Middle frontal gyrus (tissue), 1 donor: ENCODE data around the gene GUCY1A2.
"Not testable (repeated sequence)": the region's sequence is repeated elsewhere in the genome, so short reads cannot be mapped to it uniquely, and the experiment has no call there.

Experiments used
- DNase-seq: peaks from one replicate; pipeline ENCODE4 v3.0.0-alpha.2; 2015; ENCODE audit warnings: low spot score; ENCODE audit errors: extremely low spot score

GUCY1A2 gene

GRCh38 chr11:106943089-106943488 lies 75.2 kb downstream of the GUCY1A2 start:
- no peak for DNase-seq

- no peak for DNase-seq
These were observed 79.1 kb downstream of the GUCY1A2 start for GRCh38 chr11:106939157-106939556.

GRCh38 chr11:106937111-106937510 lies 81.2 kb downstream of the GUCY1A2 start:
- DNase-seq = no peak

- no peak for DNase-seq
These were observed 93.0 kb downstream of the GUCY1A2 start for GRCh38 chr11:106925245-106925644.

DNA sequence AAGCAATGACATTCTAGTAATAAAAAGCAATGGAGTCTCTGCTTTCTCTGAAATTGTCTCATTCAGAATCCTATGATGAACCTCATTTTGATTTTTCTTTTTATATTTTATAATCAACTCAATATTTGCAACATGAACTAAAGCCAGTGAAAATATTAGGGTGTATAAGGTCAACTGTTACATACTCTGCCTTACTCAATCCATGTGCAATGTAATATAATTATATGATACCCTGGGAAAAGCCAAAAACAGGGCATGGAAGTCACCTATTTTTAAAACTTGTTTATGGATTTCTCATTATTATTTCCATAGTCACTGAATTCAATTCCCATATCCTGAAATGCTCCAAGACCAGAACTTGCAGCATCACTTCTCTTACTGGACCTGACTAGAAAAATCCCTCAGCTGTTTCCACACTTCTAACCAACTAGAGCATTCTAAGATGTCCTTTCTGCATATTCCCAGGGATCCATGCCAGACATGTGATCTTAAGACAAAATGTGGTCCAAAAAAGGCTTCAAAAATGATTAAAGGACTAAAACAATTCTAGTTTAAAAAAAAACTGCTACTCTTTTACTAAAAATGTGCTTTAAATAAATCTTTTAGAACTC lies 97.3 kb downstream of the GUCY1A2 start:
- DNase-seq = no peak

DNA sequence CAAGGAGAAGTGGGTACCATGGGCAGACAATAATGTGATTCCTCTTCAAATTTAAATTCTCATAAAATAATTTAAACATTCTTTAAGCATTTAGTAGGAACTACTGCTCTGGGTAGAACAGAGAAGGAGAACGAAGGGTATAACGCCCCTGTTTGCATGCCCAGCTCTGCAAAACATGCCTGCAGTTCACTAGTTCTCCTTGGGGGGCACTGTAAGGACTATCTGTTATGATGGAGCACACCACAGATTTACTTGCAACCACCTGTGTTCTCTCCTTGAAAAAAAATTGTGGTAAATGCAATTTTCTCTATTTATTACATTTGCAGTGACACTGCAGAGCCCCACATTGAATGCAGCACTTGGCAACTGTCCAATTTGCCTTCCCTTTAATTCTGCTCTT lies 100.3 kb downstream of the GUCY1A2 start:
- no peak for DNase-seq

DNA sequence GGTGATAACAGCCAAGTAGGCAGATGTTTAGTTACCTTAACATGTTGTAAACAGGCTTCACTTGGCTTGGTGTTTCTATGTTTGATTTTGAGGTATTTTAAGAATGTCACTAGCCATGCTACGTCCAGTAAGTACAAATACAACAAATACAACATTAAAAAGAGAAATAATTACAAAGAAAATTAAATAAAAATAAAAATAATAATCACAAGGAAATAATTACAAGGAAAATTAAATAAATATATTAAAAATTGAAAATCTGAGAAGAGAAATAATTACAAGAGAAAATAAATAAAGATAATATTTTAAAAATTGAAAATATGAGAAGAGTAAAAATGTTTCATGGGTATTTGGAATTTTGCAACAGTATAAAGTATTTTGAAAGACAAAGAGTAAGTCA lies 103.9 kb downstream of the GUCY1A2 start:
- DNase-seq = no peak

GRCh38 chr11:106913141-106913540 lies 105.1 kb downstream of the GUCY1A2 start:
- DNase-seq = no peak

DNA sequence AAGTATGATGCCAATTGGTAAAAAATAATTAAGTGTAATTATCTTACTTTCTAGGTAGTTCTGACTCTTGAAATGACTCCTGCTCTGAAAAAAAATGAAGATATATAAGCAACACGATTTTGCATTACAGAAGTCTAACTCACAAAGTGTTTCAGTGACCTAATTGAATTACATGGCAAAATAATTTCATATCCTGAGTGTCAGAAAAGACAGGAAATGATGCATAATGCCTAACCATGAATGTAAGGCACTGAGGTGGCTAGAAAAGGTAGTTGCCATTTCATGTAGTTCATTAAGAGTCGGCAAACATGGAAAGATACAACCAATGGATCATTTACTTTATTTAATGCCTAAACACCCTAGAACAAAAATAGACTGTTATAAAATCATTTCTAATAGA lies 113.5 kb downstream of the GUCY1A2 start:
- DNase-seq = no peak

DNA sequence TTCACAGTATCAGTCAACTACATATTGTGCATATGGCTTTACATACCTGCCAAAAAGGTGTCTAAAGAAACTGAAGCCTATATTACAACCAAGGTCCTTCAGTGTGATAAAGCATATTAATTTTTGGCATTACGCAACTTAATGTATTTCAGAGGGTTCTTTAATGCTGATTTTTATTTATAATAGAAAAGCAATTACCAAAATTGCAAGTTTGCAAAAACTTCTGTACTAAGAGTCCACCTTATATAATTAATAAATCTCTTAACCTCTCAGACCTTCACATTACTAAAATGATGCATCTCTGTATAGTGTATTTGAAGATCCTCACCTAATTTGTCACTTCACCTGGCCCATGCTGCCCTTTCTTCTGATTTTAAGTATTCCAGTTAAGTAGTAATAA lies 128.6 kb downstream of the GUCY1A2 start:
- DNase-seq = no peak

DNA sequence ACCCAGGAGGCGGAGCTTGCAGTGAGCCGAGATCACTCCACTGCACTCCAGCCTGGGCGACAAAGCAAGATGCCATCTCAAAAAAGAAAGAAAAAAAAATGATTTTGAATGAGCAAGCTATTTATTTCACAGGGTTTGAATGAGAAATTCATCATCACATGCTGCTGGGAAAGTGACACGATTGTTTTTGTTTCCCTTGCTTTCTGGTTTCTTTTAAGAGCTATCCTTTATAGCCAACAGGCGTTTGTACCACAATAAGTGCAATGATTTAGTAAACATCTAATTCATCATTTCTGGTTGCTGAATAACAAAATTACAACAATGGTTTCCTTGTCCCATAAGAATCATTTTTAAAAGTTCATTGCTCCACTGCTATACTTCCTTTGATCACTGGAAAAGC lies 129.9 kb downstream of the GUCY1A2 start:
- DNase-seq = no peak

GRCh38 chr11:106883693-106884092 lies 134.6 kb downstream of the GUCY1A2 start:
- DNase-seq = not testable (repeated sequence)

GRCh38 chr11:106879832-106880546 lies 138.3 kb downstream of the GUCY1A2 start:
- no peak for DNase-seq

DNA sequence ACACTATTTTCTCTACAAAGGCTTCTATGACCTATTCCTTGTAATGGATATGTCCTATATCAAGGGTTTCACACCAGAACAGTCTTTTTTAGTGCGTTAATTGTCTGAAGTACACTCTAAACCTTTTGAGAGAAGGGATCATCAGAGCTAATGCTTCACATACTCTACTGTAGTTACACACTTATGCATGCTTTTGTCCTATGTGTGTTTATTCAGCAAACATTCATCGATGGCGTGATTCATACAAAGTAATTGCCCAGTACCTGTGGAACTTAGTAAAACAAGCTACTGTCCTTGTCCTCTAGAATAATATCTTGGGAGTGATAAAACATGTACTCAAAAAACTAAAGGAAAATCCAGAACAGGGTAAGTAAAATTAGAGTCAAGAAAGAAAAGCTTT lies 139.2 kb downstream of the GUCY1A2 start:
- DNase-seq = no peak

DNA sequence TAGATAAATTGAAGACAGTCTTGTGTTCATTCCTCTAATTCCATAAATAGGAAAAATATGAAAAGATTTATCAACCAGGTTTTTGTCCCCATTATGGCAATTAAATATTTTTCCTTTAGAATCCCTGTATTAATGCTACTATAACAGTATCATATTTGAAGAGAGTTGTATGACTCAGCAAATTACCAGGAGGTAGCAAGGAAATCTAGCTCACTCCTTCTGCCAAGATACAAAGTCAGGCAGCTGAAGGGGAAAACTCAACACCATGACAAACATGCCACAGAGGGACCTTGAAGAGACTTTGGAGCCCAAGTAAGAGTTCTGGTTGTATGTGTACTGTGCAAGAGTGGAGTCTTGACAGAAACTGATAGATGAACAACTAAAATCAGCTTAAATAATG lies 143.3 kb downstream of the GUCY1A2 start:
- DNase-seq = no peak

DNA sequence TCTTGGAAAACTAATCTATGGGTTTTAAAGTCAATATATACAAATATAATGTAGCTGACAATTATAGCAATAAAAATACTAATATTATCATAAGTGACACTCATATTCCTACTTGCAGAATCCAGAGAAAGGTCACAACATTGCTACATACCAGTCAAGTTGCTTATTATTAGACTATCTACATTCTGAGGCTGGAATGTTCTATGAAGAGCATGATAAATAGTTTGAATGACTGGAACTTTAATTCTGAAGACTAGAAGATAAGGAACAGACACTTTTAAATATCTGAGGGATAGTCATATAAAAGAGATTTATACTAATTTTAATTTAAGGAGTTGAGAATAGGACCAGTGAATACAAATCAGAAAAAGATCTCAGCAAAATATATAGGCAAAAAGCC lies 146.0 kb downstream of the GUCY1A2 start:
- no peak for DNase-seq

GRCh38 chr11:106858200-106858599 lies 160.1 kb downstream of the GUCY1A2 start:
- DNase-seq = no peak

GRCh38 chr11:106856566-106856965 lies 161.7 kb downstream of the GUCY1A2 start:
- no peak for DNase-seq

- no peak for DNase-seq
These were observed 163.8 kb downstream of the GUCY1A2 start for GRCh38 chr11:106854429-106854828.

- no peak for DNase-seq
These were observed 164.3 kb downstream of the GUCY1A2 start for GRCh38 chr11:106853850-106854401.

DNA sequence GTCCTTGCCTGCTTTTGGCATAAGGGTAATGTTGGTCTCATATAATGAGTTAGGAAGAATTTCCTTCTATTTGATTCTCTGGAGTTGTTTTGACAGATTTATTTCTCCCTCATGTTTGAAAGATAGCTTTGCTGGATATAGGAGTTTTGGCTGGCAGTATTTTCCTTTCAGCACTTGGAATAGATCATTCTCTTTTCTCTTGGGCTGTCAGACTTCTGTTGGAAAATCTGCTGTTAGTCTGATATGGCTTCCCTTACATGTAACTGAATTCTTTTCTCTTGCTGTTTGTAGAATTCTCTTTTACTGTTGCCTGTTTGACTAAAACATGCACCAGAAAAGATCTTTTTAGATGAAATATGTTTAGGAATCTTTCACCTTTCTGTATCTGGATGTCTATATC lies 165.5 kb downstream of the GUCY1A2 start:
- no peak for DNase-seq

- DNase-seq = no peak
These were observed 169.8 kb downstream of the GUCY1A2 start for GRCh38 chr11:106848526-106848925.

- DNase-seq = no peak
These were observed 176.1 kb downstream of the GUCY1A2 start for GRCh38 chr11:106842134-106842533.
